ENCODE results near the gene RND2. TPM values are rescaled to one million over a fixed set of nuclear protein-coding genes. Genes with fewer than 3 reads are reported as not detected.
A peak's percentile ranks its signal among the peaks of the same experiment; 100 is the strongest.

Gene RND2
- total and polyA plus RNA-seq, 9 of the 15 experiments (the other 6 are each of a cell fraction or from before 2014, with no cell fraction given) = 0.15 to 1.9 (median 0.98) TPM

GRCh38 chr17:43019418-43019817 is 5.6 kb upstream of the RND2 start:
- peak; percentile 49 for FAIRE-seq
- H3K27me3 ChIP-seq (ENCODE audit: control insufficient read depth in 2 of 2, insufficient read depth in 2 of 2, low read length in 2 of 2) = no peaks in the 10 kb centered on the region
- H3K27ac ChIP-seq (ENCODE audit: extremely low read depth, low read depth, low read length) = peak overlapping the region; percentile 83
- POLR2A ChIA-PET = interaction anchor here (1.2 to 6.7 kb wide), 4 partner anchors 9 to 296 kb away, joined by 3 to 79 read pairs (median 4); no protein-coding TSS in a partner anchor
- peak overlapping the region; percentile 62 for H3K4me2 ChIP-seq (ENCODE audit: insufficient read depth, low read length)
- H3K9me3 ChIP-seq (replicated peaks; ENCODE audit: control insufficient read depth, insufficient read depth, low read depth, low read length) = no peaks in the 10 kb centered on the region
- peaks cover 40% of the 10 kb centered on the region for H3K79me2 ChIP-seq (ENCODE audit: control insufficient read depth, insufficient read depth, low read length)
- CTCF ChIA-PET (ENCODE audit: low intra/inter-chr PET ratio) = interaction anchor here (0.6 kb wide), 1 partner anchor 13 kb away, joined by 3 read pairs; the partner anchor contains the start of gene IFI35
- intact Hi-C loops (cut with micrococcal nuclease) = no loop called here
- peak; percentile 35 for ATAC-seq
- H2AFZ ChIP-seq (ENCODE audit: low read depth, low read length) = peak overlapping the region; percentile 18; the same call in 1 of the 2 replicates
- peaks cover 32 to 55% of the 10 kb centered on the region in 2 experiments for H3K4me1 ChIP-seq (replicated peaks in 1 of 2; ENCODE audit: control insufficient read depth in 2 of 2, insufficient read depth in 2 of 2, low read length in 2 of 2)
- in situ Hi-C loops (cut with MboI) = loop anchor here (10.0 kb wide), 1 partner anchor 295 kb away; no protein-coding TSS in a partner anchor
- peaks cover 46% of the 10 kb centered on the region; the same call in 2 of the 3 replicates for H3K36me3 ChIP-seq (ENCODE audit: control insufficient read depth, insufficient read depth, low read length)
- peak; percentile 37 to 80 (median 49) for DNase-seq (ENCODE audit: extremely low read depth in 1 of 4, low spot score in 3 of 4)
- no TSS peak for BruUV-seq (replicated peaks)
- peaks cover 10% of the 10 kb centered on the region; the same call in 1 of the 2 replicates for H4K20me1 ChIP-seq (replicated peaks; ENCODE audit: control insufficient read depth, insufficient read depth, low read length)
- WGBS (ENCODE audit: insufficient coverage, low coverage, missing lambda C conversion rate) = 6% methylated on average over 7 of the region's 7 CpGs
- peaks cover 10% of the 10 kb centered on the region for H3K9me1 ChIP-seq (ENCODE audit: control insufficient read depth, insufficient read depth, low read length)
- no peak overlapping the region for H3K4me3 ChIP-seq
- peak overlapping the region; percentile 66 to 86; a peak in 3 of 4 replicates for H3K9ac ChIP-seq (ENCODE audit: insufficient read depth in 1 of 2, low read depth in 2 of 2, low read length in 2 of 2)
- TF ChIP-seq SNRNP70 (optimal IDR thresholded peaks at IDR 0.05; ENCODE audit: low read depth, low read length) (no peak), HDAC1 (IDR thresholded peaks at IDR 0.05) (peak in 1 of 2 experiments; percentile 21; a peak in 1 of 4 replicates), KLF13 (tag; IDR thresholded peaks at IDR 0.05; ENCODE audit: borderline replicate concordance, low read depth) (no peak), RBM22 (IDR thresholded peaks at IDR 0.05; ENCODE audit: low read depth, low read length, poor library complexity, severe bottlenecking) (no peak), SRSF1 (IDR thresholded peaks at IDR 0.05; ENCODE audit: low read depth, low read length) (no peak), FOXA3 (CRISPR knock-in tag; conservative IDR thresholded peaks at IDR 0.05 in 1 of 2, IDR thresholded peaks at IDR 0.05 in 1 of 2) (no peak), TFAP4 (CRISPR knock-in tag; IDR thresholded peaks at IDR 0.05; ENCODE audit: borderline replicate concordance) (no peak), SIN3A (IDR thresholded peaks at IDR 0.05; ENCODE audit: borderline replicate concordance in 2 of 2, control insufficient read depth in 1 of 2, low read depth in 2 of 2, low read length in 2 of 2) (0 out of 4 replicates have a peak, but pooled peaks of 1 of the 2 experiments have one; percentile 44), CBFA2T3 (IDR thresholded peaks at IDR 0.05) (peak; percentile 34), CXXC5 (CRISPR knock-in tag; IDR thresholded peaks at IDR 0.05) (peak; percentile 21), ZBTB7A (IDR thresholded peaks at IDR 0.05; ENCODE audit: borderline replicate concordance, control insufficient read depth, low read depth, low read length) (peak; percentile 43; the same call in 1 of the 2 replicates), EP300 (IDR thresholded peaks at IDR 0.05; ENCODE audit: low read length) (peak; percentile 15; the same call in 1 of the 2 replicates), NFIC (IDR thresholded peaks at IDR 0.05) (no peak), EGR1 (conservative IDR thresholded peaks at IDR 0.05) (0 out of 2 replicates have a peak, but pooled peaks have one; percentile 3), ZNF586 (CRISPR knock-in tag; conservative IDR thresholded peaks at IDR 0.05) (no peak), ZNF324 (CRISPR knock-in tag; IDR thresholded peaks at IDR 0.05) (no peak), TAF15 (IDR thresholded peaks at IDR 0.05; ENCODE audit: low read depth, low read length) (no peak), DPF2 (IDR thresholded peaks at IDR 0.05) (peak; percentile 17; the same call in 1 of the 2 replicates), NR2C2 (CRISPR knock-in tag; IDR thresholded peaks at IDR 0.05) (no peak), NR2C2 (tag; IDR thresholded peaks at IDR 0.05) (0 out of 2 replicates have a peak, but pooled peaks have one; percentile 13), ZNF766 (CRISPR knock-in tag; conservative IDR thresholded peaks at IDR 0.05) (0 out of 2 replicates have a peak, but pooled peaks have one; percentile 8)

Measured in K562 (cell line).